DOHH2 (cell line): Measurements from ENCODE around the gene SLMAP.

Experiments
- EZH2phosphoT487 ChIP-seq: fragments of 200-600 bp; sonication (generic); IDR thresholded peaks from 2 replicates; pipeline ENCODE4 v1.6.1; 2017; ENCODE audit warnings: borderline replicate concordance, mild to moderate bottlenecking, antibody characterized with exemption, low read length, moderate library complexity, mixed read lengths
- TF ChIP-seq, protein P1 (sequence below): fragments of 200-600 bp; sonication (generic); IDR thresholded peaks from one replicate; pipeline ENCODE4 v1.5.1; 2014; ENCODE audit warnings: antibody characterized with exemption, mild to moderate bottlenecking, low read depth, low read length; ENCODE audit not compliant: poor library complexity, severe bottlenecking

DNA sequence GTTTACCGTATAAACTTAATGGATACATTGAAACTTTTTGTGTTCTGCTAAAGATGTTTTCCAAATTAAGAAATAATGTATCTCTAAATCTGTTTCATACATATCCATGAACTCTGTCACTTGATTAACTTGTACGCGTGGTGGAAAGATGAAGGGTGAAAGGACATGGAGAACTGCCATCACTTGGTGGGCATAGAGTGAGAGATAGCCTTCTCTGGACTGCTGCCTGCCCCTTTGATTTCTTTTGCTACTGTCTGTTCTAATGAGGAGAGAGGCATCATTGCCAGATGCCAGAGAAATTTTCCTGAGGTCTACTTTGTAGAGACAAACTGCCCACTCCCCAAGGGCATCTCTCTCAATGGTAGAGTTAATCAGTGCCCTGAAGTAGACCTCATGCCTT, 120.5 kb downstream of the SLMAP start:
- TF ChIP-seq EZH2phosphoT487 = no peak
- TF ChIP-seq, protein P1, sequence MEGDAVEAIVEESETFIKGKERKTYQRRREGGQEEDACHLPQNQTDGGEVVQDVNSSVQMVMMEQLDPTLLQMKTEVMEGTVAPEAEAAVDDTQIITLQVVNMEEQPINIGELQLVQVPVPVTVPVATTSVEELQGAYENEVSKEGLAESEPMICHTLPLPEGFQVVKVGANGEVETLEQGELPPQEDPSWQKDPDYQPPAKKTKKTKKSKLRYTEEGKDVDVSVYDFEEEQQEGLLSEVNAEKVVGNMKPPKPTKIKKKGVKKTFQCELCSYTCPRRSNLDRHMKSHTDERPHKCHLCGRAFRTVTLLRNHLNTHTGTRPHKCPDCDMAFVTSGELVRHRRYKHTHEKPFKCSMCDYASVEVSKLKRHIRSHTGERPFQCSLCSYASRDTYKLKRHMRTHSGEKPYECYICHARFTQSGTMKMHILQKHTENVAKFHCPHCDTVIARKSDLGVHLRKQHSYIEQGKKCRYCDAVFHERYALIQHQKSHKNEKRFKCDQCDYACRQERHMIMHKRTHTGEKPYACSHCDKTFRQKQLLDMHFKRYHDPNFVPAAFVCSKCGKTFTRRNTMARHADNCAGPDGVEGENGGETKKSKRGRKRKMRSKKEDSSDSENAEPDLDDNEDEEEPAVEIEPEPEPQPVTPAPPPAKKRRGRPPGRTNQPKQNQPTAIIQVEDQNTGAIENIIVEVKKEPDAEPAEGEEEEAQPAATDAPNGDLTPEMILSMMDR = no peak
